Ramos (cell line): Measurements from ENCODE around the gene TGM3.

Experiments used
- in situ Hi-C: fragments of 300-500 bp; cut with MboI; formaldehyde crosslinking; loops from one replicate; pipeline ENCODE4 v1.14.3; 2022; ENCODE audit warnings: low sequenced_read_pairs; ENCODE audit not compliant: unreplicated experiment

Gene TGM3

DNA sequence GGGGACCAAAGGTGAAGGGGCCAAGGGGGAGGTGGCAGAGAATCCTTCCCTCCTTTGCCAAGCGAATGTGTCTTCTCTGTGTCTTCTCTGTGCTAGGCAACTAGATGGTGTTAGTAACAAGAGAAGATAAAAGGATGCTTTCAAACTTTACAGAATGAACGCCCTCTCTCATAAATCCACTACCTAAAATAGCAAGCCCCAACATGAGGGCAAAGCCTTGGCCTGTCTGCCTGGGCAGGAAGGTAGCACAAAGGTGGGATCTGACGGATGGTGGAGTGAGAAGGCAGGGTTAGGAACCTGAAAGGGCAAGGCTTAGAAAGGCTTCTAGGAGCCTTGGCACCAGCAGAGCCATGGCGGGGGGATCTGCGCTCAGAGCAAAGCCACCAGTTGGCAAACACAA lies 13.6 kb upstream of the TGM3 start:
- in situ Hi-C loops, result no loop called here

GRCh38 chr20:2283706-2284423 lies 11.9 kb upstream of the TGM3 start:
- in situ Hi-C loops, result no loop called here

DNA sequence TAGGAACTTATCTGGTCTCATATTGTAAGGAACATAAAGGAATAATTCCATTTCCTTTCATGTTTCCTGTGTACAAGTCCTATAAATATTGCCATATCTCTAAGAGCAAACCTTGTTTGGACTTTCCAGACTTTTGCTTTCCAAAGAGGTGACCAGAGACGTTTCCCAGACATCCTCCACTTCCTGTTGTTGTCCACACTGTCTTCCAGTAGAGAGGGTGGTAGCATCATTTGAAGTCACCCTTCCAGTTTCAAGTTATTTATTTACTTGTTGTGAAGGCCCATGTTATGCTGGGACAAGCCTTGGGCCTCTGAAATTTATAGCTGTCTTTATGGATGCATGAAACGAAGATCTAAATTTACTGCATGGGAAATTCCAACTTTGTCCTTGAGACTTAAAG lies 10.6 kb upstream of the TGM3 start:
- in situ Hi-C loops, result no loop called here

- in situ Hi-C loops, result no loop called here
Measured at GRCh38 chr20:2285613-2286012, 10.2 kb upstream of the TGM3 start.

DNA sequence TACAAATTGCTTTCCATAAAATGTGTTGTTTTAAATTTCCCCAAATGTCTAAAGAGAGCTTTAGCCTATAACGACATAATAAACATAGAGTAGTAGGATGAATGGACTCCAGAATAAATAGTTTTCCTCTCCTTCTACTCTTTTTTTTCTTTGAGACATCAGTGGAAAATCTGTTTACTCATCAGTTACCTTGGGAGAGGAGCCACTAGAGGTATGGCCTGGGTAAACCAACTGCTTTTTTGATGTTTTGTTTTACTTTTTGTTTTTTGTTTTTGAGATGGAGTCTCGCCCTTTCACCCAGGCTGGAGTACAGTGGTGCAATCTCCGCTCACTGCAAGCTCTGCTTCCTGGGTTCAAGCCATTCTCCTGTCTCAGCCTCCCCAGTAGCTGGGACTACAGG lies 8.3 kb upstream of the TGM3 start:
- in situ Hi-C loops, result no loop called here

DNA sequence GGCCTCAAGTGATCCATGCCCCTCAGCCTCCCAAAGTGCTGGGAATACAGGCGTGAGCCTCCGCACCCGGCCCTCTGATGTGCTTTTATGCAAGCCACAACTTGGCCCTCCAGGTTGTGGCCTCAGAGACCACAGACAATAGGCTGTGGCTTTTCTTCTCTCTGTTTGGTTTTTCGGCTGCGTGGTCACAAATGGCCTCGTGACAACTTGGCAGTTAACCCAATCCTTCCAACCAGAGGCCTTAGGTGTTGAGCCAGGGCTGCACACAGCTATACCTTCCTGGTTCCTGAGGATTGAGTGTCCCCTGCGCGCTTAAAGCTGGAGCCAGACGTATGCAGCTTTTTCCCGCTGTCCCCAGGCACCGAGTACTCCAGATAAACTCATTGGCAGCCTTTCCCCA lies 6.3 kb upstream of the TGM3 start:
- in situ Hi-C loops, result no loop called here

DNA sequence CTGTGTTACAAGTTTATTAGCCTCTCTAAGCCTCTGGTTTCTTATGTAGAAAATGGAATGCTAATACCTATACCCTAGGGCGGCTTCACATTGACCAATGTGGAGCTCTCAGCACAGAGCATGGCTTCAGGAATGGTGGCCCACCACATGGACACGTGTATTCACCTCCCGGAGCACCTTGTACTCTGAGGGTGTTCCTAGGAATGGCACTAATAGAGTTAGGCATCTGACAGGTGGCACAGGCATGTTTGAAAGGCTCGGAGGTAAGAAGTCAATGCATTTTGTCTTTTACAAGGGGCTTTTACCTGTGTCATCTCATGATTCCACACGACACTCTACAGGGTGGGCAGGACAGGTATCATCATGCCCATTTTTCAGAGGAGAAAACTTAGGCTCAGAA lies 5.3 kb upstream of the TGM3 start:
- in situ Hi-C loops, result no loop called here

DNA sequence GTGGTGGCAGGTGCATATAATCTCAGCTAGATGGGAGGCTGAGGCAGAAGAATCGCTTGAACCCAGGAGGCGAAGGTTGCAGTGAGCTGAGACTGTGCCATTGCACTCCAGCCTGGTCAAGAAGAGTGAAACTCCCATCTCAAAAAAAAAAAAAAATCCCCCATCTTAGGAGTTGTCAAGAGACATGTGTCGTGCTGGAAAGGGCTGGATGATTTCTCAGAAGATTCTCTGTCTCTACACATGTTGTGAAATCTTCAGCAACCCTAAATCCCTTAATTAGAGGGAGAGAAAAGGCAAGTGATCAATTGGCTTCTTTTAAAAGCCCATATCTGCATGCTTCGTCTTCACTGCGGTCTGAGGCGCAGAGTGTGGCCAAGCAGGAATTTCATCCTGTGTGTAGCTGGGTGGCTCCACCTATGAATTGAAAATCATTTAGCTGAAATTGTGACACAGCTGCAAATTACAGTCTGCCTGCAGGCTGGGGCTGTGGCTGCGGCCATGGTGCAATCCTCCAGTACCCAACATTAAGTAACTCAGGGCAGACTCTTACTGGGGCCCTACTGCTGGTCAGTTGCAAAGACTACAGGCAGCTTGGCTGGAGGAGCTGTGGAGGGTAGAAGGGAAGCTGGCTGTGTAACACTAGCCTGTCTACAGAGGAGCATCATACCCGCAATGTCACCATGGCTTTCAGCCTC lies 3.2 kb upstream of the TGM3 start:
- in situ Hi-C loops, result no loop called here

DNA sequence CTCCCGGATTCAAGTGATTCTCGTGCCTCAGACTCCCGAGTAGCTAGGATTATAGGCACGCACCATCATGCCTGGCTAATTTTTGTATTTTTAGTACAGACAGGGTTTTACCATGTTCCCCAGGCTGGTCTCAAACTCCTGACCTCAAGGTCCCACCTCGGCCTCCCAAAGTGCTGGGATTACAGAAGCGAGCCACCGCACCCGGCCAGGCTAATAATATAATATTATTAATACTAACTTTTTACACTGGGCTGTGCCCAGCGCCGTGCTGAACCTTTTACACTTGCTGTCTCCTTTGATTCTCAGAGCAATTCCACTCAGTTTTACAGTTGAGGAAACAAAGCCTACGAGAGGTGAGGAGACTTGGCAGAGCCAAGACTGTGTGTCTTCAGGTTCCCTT lies 2.3 kb upstream of the TGM3 start:
- in situ Hi-C loops, result no loop called here

DNA sequence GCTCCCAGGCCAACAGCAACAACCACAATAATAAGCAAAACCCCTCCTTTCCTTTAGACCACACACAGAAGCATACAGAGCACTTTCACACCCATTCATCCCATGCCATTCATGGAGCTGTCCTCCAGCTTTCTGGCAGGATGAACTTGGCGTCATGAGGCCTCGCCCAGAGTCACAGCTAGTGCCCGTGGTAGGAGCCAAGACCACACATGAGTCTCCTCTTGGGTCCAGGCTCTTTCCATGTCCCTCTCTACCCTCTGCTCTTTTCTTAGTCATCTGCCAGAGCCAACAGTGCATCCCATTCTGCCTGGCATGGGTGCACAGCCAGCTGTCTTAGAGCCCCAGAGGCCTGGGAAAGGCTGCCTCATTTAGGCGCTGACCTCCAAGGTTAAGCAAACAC lies 1.8 kb upstream of the TGM3 start:
- in situ Hi-C loops, result no loop called here

DNA sequence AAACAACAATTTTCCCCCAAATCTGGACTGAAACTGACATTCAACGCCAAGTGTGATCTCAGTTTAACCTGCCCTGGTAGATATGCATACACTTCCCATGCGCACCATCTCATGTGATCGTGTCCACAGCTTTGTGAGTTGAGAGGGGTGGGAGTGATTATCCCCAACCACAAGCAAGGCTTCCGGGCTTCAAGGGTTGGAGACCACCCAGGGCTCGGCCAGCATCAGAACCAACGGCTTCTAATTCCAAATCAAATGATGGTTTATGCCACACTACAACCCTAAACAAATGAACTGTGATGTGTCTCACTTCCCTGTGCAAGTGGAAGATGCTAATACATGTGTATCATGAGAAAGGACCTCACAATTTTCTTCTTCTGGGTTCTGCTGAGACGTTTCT lies 515 bp upstream of the TGM3 start:
- in situ Hi-C loops, result no loop called here

GRCh38 chr20:2296524-2297356 lies 939 bp downstream of the TGM3 start:
- in situ Hi-C loops, result no loop called here

DNA sequence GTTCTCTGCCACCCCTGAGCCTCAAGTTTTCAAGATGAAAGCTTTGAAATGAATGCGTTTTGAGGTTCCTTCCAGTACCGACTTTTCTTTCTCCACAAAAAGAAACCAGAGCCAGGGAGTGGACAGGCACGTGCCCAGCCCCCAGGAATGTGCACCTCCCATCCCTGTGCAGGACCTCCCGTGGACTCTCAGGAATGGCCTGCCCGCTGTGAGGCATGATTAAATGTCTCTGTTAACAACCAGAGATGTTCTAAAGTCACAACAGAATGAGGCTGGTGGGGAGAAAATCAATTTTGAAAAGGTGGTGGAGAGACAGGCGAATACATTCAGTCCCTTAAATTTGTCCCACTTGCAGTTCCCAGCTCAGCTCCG lies 1.5 kb downstream of the TGM3 start:
- in situ Hi-C loops, result no loop called here

DNA sequence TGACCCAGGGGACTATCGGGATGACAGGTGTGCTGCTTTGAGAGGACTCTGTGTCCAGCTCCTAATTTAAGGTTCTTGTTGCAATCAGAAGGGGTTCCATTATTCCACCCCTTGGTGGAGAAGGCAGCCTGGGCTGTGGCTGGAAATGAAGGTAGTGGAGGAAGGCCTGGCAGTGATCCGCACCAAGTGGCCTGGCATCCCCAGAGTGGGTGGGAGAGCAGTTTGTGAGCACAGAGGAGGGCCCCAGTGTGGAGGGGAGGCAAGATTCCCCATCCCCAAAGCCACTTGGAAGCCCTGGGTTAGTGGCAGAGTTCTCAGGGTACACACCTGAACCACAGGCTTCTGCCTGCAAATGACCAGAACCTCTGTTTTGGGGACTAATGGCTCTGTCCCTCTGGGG lies 2.3 kb downstream of the TGM3 start:
- in situ Hi-C loops, result no loop called here

DNA sequence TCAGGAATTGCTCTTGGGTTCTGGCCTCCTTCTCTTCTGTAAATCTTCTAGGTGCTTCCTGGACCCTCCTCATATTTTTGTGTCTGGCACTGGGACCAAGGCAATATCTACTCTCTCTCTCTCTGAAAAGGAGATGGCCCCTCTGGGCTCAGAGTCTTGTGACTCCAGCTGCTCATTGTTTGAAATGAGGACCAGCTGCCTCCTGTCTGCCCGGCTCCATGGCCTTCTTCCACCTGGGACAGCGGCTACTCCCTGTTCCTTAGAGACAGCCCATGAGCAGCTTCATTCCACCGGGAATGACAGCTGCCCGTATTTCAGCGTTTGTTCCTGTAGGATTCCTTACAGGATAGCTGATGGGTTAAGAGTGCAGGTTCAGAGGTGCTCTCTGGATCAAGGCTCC lies 2.9 kb downstream of the TGM3 start:
- in situ Hi-C loops, result no loop called here

DNA sequence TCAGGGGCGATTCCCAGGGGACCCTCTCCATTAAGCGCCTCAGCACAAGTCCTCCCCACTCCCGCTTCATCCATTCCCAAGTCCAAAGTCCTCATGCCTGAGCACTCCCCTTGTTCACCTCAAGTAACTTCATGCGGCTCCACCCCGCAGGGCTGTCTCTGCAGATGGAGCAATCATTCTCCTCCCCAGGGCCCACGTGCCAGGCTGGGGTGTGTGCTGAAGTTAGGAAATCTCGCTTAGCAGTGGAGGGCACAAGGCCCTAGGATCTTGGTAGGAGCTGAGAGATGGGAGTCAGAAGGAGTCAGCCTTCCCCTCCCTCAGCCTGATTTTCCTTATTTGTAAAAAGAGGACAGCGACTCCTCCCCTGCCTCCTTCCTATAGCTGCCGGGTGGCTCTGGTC lies 3.5 kb downstream of the TGM3 start:
- in situ Hi-C loops, result no loop called here

DNA sequence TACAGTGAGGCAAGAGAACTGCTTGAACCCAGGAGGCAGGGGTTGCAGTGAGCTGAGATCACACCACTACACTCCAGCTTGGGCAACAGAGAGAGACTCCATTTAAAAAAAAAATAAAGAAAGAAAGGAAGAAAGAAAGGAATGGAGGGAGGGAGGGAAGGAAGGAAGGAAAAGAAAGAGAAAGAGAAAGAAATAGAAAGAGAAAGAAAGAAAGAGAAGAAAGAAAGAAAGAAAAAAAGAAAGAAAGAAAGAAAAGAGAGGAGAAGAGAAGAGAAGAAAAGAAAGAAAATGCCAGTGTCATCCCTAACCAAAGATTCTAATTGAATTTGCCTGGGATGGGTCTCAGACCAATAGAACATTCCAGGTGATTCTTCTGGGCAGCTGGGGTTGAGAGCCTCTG lies 4.2 kb downstream of the TGM3 start:
- in situ Hi-C loops, result no loop called here

DNA sequence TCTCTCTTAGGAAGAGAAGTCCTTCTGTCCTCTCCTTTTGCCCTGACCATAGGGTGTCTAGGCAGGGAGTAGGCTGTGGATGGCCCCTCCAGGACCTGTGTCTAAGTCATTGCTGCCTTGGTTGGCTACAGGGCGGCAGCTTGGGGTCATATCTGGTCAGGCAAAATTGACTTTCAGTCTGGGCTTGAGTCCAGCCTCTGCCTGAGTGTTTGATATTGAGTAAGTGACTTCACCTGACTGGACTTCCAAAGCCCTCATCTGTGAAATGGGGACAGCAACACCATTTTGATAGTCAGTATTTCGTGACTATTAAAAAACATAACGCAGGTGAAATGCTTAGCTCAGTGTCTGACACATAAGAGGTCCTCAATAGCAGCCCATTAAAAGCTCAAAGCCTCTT lies 4.6 kb downstream of the TGM3 start:
- in situ Hi-C loops, result no loop called here

DNA sequence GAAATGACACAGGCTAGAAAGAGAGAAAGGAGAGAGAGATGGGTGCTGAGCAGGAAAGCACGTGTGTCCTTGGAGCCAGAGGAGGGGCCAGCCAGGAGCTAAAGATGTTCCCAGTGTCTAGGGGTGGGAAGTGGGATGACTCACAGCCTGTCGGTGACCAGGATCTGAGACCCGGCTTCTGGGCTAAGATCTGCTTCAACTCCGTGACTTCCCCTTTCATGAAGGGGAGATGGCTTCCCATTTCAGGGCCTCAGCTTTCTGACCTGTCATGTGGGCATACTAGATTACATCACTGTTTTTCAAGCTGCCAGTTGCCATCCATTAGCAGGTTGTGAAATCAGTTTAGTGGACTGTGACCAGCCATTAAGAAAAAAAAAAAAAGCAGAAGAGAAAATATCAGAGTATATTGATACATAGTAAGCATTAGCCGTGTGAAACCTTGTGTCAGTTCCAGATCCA lies 5.4 kb downstream of the TGM3 start:
- in situ Hi-C loops, result no loop called here

- in situ Hi-C loops, result no loop called here
Measured at GRCh38 chr20:2302384-2303060, 6.7 kb downstream of the TGM3 start.

- in situ Hi-C loops, result no loop called here
Measured at GRCh38 chr20:2303673-2304072, 7.9 kb downstream of the TGM3 start.
